Measurements from ENCODE around the gene PHKB.

The PHKB gene

DNA sequence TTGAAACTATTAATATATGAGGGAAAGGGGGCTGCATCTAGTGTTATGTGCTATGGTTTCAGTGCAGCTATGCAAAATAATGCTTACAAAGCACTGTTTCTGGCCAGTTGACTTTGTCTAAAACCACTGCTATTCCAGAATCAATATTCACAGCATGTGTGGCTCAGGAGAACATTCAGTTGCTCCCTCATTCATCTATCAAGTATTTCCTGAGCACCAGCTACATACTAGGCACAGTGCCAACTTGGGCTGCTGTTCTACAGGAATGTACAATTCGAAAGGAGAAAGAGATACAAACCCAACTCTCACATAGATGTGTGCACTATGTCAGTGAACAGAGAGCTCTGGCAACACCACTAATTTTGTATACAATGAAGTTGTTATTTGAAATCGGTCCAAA is 183.0 kb downstream of the PHKB start:
- no peak overlapping the region for H3K4me3 ChIP-seq (ENCODE audit: low read depth, low read length)
- TF ChIP-seq, protein P1, sequence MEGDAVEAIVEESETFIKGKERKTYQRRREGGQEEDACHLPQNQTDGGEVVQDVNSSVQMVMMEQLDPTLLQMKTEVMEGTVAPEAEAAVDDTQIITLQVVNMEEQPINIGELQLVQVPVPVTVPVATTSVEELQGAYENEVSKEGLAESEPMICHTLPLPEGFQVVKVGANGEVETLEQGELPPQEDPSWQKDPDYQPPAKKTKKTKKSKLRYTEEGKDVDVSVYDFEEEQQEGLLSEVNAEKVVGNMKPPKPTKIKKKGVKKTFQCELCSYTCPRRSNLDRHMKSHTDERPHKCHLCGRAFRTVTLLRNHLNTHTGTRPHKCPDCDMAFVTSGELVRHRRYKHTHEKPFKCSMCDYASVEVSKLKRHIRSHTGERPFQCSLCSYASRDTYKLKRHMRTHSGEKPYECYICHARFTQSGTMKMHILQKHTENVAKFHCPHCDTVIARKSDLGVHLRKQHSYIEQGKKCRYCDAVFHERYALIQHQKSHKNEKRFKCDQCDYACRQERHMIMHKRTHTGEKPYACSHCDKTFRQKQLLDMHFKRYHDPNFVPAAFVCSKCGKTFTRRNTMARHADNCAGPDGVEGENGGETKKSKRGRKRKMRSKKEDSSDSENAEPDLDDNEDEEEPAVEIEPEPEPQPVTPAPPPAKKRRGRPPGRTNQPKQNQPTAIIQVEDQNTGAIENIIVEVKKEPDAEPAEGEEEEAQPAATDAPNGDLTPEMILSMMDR (IDR thresholded peaks at IDR 0.05; ENCODE audit: borderline replicate concordance, insufficient read depth, low read depth, low read length), result no peak

DNA sequence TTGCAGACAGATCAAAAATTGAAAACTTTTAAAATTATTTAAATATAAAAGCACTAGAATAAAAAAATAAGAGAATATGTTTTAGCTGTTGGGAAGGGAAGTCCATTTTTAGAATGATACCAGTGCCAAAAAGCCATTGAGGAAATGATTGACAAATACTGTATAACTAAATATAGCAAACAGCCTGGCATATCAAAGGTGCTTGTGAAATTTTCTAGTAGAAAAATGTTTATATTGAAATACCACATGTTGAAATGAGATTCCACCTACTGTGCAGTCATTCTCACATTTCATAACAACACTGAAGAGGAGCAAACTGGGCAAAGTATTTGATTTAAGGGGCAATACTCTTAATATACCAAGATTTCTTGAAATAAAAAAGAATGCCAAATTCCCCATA is 183.5 kb downstream of the PHKB start:
- TF ChIP-seq, protein P1 (IDR thresholded peaks at IDR 0.05; ENCODE audit: borderline replicate concordance, insufficient read depth, low read depth, low read length), result no peak
- H3K4me3 ChIP-seq (ENCODE audit: low read depth, low read length), result no peak overlapping the region

DNA sequence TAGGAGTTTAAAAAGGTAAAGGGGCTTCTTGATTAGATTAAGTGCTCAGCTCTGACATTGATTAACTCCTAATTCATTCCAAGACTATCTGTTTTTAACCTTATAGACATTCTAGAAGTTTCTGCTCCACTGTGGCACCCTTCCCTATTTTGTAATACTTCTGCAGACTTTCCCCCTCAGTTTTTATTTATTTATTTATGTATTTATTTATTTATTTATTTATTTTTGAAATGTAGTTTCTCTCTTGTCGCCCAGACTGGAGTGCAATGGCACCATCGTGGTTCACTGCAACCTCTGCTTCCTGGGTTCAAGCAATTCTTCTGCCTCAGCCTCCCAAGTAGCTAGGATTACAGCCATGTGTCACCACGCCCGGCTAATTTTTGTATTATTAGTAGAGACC is 185.8 kb downstream of the PHKB start:
- TF ChIP-seq, protein P1 (IDR thresholded peaks at IDR 0.05; ENCODE audit: borderline replicate concordance, insufficient read depth, low read depth, low read length), result no peak
- no peak overlapping the region for H3K4me3 ChIP-seq (ENCODE audit: low read depth, low read length)

DNA sequence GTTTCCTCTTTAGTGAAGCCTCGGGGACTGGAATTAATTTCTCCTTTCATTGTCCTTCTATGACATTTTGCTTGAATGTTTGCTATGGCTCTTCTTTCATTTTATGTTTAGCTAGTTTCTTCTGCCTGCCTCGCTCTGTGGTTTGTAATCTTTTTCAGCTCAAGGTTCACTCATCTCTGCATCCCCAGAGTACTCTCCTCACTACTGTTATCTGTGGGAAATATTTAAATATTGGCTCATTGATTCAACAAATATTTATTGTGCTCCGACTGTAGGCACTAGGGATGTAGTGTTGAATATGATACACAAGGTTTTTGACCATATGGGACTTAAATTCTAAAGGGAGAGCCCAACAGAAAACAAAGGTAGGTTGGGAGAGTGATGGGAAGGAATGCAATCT is 195.9 kb downstream of the PHKB start:
- H3K4me3 ChIP-seq (ENCODE audit: low read depth, low read length), result no peak overlapping the region
- TF ChIP-seq, protein P1 (IDR thresholded peaks at IDR 0.05; ENCODE audit: borderline replicate concordance, insufficient read depth, low read depth, low read length), result no peak

DNA sequence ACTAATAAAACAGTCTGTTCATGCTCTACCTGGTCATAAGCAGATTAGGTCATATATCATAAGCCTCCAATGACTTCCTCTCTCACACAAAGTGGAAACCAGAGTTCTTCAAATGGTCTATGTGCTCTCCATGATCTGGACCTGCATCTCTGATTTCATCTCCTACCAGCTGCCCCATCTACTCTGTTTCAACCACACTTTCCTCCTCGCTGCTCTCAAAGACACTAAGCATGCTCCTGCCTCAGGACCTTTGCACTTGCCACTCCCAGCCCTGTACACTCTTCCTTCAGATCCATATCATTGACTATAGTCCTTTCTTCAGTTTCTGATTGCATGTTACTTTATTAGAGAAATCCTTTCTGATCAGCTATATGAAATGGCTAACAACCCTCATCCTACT is 196.8 kb downstream of the PHKB start:
- TF ChIP-seq, protein P1 (IDR thresholded peaks at IDR 0.05; ENCODE audit: borderline replicate concordance, insufficient read depth, low read depth, low read length), result no peak
- no peak overlapping the region for H3K4me3 ChIP-seq (ENCODE audit: low read depth, low read length)

DNA sequence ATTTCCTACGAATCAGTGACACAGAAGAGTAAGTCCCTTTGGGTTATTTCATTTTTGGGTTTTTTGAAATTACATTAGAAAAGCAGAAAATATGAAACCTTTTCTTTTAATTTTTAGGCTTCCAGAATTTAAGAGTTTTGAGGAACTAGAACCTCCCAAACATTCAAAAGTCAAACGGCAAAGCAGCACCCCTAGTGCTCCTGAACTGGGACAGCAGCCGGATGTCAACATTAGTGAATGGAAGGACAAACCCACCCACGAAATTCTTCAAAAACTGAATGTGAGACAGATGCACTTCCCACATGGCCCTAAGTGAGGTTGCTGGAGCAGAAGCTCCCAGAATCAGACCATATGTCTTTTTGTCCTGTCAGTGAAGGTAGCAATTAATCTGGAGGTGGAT is 199.4 kb downstream of the PHKB start:
- no peak overlapping the region for H3K4me3 ChIP-seq (ENCODE audit: low read depth, low read length)
- TF ChIP-seq, protein P1 (IDR thresholded peaks at IDR 0.05; ENCODE audit: borderline replicate concordance, insufficient read depth, low read depth, low read length), result no peak

DNA sequence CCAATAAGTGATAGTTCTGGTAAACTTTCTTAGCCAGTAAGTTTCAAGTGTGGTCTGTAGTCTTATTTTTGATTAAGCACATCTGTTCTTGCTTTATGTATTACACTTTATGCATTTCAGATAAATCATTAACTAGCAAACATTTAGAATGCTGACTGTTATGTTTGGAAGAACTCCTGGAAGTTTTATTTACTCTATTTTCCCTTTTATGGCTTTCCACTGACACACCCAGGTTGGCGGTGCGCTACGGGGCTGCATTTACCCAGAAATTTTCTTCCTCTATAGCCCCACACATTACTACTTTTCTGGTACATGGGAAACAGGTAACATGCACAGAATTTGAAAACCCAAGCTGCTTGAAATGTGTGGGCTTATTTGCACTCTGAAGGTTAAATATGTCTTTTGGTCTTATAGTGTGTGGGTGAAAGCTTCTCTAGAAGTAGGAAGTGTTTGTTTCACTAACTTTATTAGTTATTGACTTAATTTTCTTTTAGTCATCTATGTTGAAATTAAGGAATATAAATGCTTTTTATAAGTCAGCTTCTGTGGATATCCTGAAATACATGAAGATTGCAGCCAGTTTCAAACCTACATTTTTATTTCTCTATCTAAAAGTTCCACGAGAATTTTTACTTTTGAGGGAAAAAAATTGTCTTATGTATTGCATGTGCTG is 203.7 kb downstream of the PHKB start:
- H3K4me3 ChIP-seq (ENCODE audit: low read depth, low read length), result no peak overlapping the region
- TF ChIP-seq, protein P1 (IDR thresholded peaks at IDR 0.05; ENCODE audit: borderline replicate concordance, insufficient read depth, low read depth, low read length), result no peak

Data from GM12875 (cell line).